ENCODE data around the gene RALGPS1.
"Not testable (repeated sequence)": the region's sequence is repeated elsewhere in the genome, so short reads cannot be mapped to it uniquely, and the experiment has no call there.

The RALGPS1 gene

DNA sequence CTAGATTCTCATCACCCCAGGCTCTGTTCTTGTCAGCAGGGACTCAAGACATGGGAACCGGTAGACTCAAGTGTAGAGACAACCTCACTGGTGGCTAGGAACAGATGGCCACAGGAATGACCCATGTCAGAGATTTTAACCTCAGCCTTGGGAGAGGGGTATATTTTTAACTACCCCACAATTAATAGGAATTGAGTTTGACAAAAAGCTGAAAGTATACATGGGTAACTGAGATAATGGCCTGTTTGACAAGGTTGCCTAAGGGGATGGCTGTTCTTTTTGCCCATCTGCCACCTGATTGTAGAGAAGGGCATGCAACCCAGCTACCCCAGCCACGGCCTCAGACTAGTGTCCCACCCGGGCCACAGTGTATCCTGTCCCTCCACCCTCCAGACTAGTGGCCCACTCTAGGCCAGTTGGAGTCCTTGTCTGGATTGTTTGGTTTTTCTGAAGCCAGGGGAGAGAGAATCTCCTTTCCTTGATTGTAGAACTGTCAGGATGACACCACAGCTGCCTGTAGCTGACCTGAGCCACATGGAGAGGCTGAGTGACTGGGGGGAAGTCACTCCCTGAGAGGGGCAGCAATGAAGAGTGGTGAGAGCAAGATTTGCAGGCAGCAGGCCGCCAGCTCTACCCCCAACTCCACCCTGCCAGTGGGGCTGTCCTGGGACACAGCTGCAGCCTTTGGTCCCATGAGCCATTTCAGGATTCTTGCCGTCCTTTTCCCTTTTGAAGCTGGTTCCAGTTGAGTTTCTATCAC is 222.5 kb downstream of the RALGPS1 start:
- DNase-seq (ENCODE audit: low spot score), result peak; percentile 20

DNA sequence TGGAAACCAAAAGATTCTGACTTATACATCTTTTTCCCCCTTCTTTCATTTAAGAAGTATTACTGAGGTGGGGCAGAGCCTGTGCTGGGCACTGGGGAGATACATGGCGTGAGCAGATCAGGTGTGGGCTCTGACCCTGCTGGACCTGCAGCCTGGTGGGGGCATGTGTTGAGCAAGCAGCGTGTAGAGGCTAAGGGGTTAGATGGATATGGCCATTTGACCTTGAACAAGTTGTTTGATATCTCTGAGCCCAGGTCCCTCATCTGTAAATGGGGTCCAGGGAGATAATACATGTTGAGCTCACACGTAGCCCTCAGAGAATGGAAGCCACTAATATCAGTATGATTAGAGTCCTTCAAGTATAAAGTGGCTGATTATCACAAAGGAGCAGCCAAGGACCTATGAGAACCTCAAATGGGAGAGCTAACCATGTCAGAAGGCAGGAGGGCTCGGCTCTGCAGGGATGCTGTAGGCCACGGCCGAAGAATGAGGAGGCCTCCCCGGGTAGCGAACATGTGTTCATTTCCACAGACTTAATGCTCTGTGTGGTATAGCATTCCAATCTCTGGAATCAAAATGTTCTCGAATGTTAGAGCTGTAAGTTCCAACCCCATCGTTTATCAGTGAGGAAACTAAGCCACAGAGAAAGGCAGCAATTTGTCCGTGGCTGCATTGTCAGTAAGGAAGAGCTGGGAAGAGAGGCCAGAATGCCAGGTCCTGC is 223.2 kb downstream of the RALGPS1 start:
- peak; percentile 26 for DNase-seq (ENCODE audit: low spot score)

DNA sequence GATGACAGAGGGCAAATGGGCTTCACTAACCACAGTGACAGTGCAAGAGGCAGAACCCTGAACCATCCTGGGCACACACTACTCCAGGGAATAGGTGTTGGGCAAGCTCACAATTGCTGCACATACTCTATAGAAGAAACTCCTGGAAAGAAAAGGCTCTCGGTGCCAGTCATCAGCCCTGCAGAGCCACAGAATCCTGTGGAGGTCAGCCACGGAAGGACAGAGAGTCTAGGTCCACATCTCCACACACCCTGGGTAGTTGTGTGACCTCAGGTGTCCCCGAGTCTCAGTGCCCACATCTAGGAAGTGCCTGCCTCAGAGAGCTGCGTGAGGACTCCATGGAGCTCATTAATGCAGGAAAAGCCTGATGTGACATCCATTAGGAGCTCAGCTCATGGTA is 223.9 kb downstream of the RALGPS1 start:
- peak; percentile 25 for DNase-seq (ENCODE audit: low spot score)

DNA sequence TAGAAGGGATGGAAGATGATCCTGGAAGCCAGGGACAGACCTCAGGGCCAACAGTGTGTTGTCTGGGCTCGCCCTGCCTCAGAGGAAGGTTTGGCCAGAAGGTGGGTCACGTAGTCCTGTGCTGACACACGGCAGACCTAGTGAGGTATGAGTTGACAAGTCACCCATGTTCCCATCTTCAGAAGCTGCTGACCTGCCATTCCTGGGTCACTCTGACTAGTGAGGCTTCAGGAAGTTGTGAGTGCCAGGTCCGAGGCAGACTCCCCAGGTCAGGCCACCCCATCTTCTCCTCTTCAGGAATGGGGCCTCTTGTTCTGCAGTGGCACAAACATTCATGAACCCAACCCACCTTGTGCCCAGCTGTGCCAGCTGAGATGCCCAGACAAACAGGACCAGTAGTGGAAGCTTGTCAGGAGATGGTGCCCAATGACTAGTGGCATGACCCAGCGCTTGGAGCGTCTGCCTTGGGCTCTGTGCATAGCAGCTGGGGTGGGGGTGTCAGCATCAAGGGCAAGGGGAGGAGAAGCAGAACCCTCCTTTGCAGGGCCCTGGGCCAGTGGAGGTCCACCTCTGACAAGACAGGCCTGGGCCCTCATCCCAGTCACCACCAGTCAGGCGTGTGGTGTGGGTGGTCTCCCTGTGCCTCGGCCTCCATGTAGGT is 224.6 kb downstream of the RALGPS1 start:
- DNase-seq (ENCODE audit: low spot score), result peak; percentile 27

DNA sequence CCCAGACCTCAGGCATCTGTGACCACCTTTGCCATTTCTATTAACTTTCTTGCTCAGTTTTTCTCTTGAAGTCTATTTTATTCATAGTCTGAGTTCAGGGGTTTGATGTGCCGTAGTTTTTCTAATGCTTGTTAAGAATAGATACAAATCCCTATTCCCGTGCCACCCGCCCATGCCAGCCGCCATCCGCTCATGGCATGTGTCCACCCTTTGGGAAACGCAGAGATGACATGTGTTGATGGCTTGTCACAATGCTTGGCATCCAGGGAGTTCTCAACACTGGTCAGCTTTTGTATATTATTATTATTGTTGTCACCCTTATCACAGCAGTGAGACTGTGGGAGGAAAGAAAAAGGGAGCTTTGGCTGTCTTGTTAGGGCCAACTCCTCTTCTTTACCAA is 225.2 kb downstream of the RALGPS1 start:
- DNase-seq (ENCODE audit: low spot score), result peak; percentile 13

DNA sequence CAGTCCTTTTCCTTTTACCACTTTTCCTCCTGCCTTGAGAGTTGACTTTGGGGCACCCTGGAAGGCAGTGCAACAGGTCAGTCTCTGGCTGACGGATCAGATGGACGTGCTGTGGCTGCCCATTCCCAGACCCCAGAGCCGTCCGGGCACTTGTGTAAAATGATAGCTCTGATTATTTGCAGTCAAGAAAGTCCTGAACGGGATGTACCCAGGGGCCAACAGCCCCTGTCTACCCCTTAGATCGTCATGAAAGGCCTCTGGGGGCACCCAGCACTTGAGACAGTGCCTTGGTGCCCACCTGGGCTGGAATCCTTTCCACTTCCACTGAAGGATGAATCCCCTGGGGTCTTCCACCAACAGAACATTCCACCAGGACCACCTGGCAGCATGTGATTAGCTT is 225.6 kb downstream of the RALGPS1 start:
- DNase-seq (ENCODE audit: low spot score), result peak; percentile 26

DNA sequence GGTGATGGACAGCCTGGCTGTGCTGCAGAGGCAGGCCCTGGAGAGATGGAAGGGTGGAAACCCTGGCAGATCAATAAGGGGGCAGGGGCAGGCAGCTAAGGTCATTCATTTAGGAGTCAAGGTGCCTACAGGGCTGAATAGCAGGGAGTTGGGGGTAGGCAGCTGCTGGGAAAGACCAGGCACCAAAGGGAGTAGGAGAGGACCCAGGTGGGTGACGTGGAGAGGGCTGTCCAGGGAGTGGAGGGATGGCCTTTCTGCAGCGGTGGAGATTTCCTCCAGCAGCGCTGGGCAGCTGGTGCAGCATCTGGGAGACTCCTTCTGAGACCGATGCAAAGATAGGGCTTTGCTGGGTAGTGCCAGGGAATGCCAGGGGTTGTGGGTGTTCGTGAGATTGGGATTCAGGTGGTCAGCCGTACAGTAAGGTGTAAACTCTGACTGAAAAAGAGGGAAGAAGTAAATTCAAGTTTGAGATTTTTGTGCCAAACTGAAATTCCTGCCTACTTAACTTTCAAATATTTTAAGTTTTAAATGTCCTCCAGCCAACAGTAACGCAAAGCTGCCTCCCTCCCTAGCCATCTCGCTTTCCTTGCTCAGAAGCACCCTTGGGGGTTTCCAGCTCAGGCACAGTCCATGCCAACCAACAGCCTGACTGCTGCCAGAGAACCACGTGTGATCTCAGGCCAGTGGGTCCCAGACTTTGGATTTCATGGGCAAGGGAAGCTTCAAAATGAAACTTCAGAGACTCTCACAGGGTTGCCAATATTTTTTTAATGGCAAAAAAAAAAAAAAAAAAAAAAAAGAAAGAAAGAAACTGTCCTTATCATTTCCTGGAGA is 226.5 kb downstream of the RALGPS1 start:
- DNase-seq (ENCODE audit: low spot score), result no peak

DNA sequence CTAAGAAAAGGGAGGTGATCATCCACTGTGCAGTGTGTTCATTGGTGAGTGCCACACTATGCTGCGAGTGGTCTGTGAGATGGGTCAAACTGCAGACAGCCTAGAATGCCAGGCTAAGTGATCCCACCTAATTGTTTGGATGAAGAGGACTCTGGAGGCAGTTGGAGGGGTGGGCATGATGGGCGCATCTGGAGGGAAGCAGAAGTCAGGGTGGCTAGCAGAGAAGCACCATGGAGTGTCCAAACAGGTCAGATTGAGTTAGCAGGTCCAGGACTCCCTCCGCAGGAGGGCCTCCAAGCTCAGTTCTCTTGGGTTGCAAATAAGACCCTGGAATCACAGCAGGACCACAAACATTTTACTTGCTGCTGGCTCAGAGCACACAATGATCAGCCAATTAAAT is 227.7 kb downstream of the RALGPS1 start:
- no peak for DNase-seq (ENCODE audit: low spot score)

DNA sequence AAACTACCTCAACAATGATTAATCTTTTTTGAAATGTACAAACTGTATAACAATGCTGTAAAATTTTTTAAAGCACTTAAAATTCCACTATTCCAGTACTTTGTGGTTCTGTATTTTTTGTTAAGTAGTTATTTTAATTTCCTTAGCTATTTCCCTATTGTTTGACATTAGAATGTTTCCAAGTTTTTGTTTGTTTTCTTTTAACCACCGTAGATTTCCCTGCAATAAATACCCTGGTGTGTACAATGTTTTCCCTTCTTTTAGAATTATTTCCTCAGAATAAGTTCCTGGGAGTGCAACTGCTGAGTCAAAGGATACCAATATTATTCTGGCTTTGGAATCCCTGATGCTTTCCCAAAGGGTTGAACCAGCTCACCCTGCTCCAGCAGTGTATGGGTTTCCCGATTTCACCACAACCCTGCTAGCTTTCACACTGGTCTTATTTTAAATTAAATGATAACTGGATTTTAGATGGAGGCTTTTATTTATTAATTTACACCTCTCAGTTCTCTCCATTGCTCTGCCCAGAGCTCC is 228.4 kb downstream of the RALGPS1 start:
- DNase-seq (ENCODE audit: low spot score), result no peak

DNA sequence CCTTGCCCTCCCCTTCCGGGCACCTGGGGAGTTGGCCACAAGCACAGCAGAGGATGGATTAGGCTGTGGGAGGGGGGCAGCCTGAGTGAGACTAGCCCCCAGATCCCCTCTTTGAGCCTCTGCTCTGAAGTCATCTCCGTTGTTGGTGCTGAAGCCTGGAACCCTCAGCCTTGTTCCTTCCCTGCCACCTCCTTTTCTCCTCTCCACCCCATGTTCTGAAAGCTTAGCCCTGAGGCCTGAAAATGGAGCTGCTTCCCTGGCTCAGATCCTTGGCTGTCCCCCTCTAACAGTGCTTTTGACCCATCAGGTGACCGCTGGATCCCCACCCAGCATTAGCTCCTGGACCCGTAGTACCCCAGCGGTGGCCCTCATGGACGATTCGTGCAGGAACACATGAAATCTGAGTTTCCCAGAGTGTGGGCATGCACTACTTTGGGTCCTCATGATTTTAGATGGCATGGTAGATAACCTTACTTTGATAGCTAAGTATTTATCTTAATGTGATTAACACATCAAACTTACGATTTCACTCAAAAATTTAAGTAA is 229.4 kb downstream of the RALGPS1 start:
- DNase-seq (ENCODE audit: low spot score), result no peak

DNA sequence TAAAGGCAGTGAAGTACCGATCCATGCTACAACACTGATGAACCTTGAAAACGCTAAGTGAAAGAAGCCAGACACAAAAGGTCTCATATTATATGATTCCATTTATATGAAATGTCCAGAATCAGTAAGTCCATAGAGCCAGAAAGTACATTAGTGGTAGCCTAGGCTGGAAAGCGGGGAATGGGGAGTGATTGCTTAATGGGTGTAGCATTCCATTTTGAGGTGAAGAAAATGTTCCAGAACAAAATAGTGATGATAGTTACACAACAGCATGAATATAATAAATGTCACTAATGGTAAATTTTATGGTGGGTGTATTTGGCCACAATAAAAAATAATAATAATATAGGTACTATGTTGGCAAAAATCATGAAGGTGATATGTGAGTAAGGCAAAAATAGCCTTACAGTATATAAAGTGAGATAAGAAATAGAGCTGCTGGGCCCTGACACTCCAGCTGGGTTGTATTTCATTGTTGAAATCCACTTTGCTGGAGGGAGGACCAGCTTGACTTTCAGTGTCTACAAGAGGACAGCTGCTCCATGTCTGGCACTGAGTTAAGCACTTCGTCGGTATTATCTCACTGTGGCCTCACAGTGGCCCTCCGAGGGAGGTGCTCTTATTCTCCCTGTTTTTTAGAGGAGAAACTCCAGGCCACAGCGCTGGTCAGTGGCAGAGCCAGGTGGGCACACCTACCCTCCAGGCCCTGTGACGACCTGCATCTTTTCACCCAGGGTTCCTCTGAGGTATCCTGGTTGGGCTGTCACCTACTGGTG is 230.3 kb downstream of the RALGPS1 start:
- DNase-seq (ENCODE audit: low spot score), result no peak

DNA sequence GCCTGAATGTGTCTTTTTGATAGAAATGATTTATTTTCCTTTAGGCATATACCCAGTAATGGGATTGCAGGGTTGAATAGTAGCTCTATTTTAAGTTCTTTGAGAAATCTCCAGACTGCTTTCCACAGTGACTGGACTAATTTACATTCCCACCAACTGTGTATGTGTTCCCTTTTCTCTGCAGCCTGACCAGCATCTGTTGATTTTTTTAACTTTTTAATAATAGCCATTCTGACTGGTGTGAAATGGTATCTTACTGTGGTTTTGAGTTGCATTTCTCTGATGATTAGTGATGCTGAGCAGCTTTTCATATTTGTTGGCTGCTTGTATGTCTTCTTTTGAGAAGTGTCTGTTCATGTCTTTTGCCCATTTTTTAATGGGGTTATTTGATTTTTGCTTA is 232.3 kb downstream of the RALGPS1 start:
- not testable (repeated sequence) for DNase-seq (ENCODE audit: low spot score)

DNA sequence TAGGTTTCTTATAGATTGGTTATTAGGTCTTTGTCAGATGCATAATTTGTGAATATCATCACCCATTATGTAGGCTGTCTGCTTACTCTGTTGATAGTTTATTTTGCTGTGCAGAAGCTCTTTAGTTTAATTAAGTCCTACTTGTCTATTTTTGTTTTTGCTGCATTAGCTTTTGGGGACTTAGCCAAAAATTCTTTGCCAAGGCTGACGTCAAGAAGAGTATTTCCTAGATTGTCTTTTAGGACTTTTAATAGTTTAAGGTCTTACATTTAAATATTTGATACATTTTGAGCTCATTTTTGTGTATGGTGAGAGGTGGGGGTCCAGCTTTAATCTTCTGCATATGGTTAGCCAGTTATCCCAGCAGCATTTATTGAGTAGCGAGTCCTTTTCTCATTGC is 232.7 kb downstream of the RALGPS1 start:
- DNase-seq (ENCODE audit: low spot score), result no peak

DNA sequence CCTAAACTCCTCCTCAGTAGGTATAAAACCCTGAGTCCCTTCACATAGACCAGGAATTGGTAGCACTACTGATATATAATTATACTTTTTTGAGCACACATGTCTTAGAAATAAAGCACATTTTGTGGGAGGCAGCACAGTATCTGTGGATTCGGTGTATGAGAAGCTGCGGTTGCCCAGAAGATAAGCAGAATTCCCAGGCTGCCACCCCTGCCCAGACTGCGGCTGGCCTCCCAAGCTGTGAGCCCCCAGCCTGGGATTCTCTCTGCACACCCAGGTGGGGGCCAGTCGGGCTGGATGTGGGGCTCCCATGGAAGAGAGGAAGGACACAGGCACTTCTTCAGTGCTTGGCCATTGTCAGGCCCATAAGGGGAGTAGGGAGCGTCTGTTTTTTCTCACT is 233.4 kb downstream of the RALGPS1 start:
- DNase-seq (ENCODE audit: low spot score), result no peak

DNA sequence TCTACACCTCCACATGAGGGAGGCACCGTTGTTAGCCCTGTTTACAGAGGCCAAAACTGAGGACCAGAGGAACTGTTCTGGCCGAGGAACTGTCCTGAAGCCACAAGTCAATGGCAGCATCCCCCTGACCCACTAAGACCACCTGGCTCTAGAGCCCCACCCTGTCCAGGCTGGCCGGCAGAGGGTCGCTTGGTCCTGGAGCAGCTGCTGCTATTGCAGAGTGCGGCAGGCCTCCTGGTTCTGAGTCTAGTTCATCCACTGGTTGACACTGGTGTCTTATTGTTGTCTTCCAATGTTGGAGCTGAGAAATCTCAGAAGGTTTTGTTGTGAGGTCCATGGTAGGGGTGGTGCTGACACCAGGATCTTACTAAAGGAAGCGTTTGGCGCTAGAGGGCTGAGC is 234.4 kb downstream of the RALGPS1 start:
- no peak for DNase-seq (ENCODE audit: low spot score)

DNA sequence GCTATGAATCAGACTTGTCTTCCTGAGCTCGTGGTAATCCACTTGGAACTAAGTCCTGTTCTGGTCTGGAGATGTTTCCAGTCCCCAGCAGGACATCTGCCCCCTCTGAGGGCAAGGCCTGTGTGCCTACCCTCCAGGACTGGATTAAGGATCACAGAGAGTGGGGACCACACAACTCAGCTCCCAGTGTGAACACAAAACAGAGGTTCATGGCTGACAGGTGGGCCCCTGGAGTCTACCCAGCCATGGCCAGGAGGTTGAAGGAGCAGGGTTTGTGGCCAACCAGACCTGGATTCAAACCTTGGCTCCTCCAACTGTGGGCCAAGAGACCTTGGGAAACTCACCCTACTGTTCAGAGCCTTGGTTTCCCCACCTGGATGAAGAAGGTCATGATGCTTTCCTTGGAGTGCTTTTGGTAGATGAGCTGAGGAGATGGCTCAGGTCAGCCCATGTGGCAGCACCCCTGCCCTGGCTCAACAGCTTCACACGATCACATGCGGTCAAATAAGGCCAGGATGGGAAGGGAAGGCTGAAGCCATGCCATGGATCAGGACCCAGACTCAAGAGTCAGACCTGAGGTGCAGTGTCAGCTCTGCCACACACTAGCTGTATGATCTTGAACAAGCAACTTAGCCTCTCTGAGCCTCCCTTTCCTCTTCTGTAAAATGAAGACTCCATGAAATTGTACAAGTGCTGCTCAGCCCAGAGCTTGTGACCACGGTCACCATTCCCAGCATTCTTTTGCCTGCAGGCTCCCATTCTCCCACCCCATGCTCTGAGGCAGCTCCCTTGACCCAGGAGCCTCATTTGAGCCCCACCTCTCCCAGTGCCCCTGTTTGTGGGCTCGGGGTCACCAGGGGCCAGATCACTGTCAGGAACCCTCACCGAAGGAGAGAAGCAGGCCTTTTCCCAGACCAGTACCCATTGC is 235.1 kb downstream of the RALGPS1 start:
- no peak for DNase-seq (ENCODE audit: low spot score)

DNA sequence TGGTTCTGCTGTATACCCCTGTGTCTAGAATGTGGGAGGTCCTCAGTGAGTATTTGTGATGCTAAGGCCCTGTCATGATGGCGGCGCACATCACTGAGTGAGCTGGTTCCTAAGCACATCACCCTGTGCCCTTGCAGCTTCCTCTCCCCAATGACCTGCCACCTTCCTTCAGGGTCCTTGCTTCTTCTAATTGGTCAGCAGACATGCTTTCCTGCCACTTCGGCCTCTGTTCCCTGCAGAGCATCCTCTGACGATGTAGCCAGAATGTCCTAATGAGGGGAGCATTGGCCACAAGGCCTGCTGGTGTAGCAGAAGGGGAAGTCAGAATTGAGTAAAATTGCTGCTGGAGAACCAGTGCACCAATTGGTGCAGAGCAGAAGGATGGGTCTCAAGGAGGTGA is 238.9 kb downstream of the RALGPS1 start:
- DNase-seq (ENCODE audit: low spot score), result no peak

DNA sequence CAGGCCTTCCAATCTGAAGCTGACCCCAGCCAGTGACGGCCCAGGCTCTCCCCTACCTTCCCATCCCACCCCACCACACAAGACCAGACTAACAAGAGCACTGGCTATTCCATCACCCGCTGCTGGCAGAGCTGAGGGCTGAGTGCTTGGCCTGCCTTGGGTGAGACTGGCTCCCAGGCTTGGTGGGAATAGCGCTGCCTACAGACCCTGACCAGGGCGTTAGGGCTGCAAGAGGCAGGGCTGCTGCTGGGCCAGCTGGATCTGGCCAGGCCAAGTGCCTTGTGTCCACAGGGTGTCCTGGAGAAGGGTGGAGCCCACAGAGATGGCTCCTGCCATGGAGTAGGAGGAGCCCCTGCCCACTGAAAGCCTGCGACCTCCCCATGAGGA is 239.4 kb downstream of the RALGPS1 start:
- peak; percentile 36 for DNase-seq (ENCODE audit: low spot score)

DNA sequence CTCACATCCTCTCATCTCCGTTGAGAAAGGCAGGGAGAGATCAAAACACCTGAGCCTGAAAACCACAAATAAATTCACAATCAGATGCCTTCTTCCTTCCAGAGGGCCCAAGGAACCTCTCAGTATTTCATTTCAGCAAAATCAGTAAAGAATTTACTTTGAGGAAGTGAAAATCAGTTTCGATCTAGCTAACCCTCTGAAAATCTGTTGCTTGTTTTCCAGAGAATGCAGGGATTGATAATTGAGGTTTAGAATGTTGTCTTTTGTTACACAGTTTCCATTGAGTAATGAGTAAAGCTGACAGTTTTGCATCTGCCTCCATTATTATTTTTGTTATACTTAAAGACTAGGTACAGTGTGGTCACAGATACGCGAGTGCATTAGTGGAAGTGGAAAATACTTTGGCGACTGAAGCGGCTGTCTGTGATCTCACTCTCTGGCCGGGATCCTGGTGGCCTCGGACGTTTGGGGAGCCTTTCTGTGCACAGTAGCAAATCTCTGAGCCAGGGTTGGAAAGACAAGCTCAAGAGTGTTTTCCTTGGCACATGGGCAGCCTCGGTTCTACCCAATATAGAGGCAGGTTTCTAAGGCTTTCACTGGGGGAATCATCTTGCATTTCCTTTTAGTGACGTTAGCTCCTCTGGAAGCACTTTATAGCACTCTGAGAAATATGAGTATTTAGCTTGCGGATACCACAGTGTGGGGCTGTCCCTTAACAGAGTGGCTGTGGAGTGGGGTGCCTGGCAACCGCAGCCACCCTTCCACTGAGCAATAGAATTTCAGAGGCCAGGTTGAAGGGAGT is 240.0 kb downstream of the RALGPS1 start:
- no peak for DNase-seq (ENCODE audit: low spot score)
